ENCODE results near the gene SLC9C2. TPM values are rescaled to one million over a fixed set of nuclear protein-coding genes. Genes with fewer than 3 reads are reported as not detected.
"Not testable (repeated sequence)": the region's sequence is repeated elsewhere in the genome, so short reads cannot be mapped to it uniquely, and the experiment has no call there.

The SLC9C2 gene
- total RNA-seq, 2 donors from 2014 or later: not detected

DNA sequence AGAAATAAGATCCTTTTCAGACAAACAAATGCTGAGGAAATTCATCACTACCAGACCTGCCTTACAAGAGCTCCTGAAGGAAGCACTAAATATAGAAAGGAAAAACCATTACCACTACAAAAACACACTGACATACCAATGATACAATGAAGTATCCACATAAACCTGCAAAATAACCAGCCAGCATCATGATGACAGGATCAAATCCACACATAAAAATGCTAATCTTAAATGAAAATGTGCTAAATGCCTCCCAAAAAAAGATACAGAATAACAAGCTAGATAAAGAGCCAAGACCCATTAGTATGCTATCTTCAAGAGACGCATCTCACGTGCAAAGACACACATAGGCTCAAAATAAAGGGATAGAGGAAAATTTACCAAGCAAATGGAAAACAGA, 140.2 kb downstream of the SLC9C2 start:
- not testable (repeated sequence) for DNase-seq (ENCODE audit: low spot score); H3K4me3 Mint-ChIP-seq; H3K27me3 Mint-ChIP-seq; ATAC-seq; H3K27ac Mint-ChIP-seq
- Mint-ChIP-seq H3K9me3 (peaks cover 16% of the 10 kb centered on the region), H3K4me1 (ENCODE audit: low read depth in 2 of 2) (peaks cover 17 to 31% of the 10 kb centered on the region in 2 donors), H3K36me3 (peaks cover 50% of the 10 kb centered on the region)

DNA sequence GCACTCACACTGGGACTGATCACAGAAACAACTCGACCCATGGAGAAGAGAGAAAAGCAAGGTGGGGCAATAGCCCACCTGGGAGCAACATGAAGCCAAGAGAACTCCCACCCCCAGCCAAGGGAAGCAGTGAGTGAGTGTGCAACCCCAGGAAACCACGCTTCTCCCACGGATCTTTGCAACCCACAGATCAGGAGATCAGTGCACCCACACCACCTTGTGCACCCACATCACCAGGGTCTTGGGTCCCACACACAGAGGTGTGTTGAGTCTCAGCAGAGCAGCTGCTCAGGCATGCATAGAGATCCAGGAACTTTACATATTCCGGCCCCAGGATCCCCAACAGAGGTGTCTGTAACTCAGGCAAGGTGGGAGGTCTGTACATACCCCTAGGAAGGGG, 143.0 kb downstream of the SLC9C2 start:
- H3K36me3 Mint-ChIP-seq: peaks cover 40% of the 10 kb centered on the region
- no peak overlapping the region for H3K4me3 Mint-ChIP-seq
- H3K9me3 Mint-ChIP-seq: peaks cover 11% of the 10 kb centered on the region
- ATAC-seq (no peak), DNase-seq (ENCODE audit: low spot score) (no peak)
- peaks cover 24 to 38% of the 10 kb centered on the region in 2 donors for H3K4me1 Mint-ChIP-seq (ENCODE audit: low read depth in 2 of 2)
- no peak overlapping the region for H3K27ac Mint-ChIP-seq
- no peaks in the 10 kb centered on the region for H3K27me3 Mint-ChIP-seq

DNA sequence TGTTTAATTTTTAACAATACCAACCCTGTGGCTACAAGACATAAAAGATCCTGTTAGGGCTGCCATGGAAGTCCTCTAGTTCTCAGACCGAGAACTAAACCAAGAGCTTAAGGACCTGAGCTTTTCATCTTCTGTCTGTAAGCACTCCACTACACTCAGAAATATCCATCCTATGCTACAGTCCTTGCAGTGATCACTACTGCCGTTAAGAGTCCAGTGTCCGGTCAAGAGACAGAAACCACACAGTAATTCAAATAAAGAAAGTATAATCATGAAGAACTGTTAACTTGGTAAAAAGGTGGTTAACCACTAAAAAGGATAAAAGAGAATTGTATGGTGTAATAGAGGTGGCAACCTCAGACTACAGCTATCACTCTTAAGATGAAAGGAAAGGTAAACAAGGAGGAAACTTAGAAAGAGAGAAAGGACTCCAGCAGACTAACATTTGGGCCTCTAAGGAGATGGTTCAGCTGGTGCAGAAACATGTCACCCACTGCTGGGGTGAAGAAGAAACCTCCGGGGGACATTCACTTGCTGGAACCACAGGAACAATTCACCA, 147.8 kb downstream of the SLC9C2 start:
- ATAC-seq: peak; percentile 90 to 93
- Mint-ChIP-seq H3K4me1 (ENCODE audit: low read depth in 2 of 2) (peaks cover 20 to 25% of the 10 kb centered on the region in 2 donors), H3K4me3 (peak overlapping the region; percentile 36)

DNA sequence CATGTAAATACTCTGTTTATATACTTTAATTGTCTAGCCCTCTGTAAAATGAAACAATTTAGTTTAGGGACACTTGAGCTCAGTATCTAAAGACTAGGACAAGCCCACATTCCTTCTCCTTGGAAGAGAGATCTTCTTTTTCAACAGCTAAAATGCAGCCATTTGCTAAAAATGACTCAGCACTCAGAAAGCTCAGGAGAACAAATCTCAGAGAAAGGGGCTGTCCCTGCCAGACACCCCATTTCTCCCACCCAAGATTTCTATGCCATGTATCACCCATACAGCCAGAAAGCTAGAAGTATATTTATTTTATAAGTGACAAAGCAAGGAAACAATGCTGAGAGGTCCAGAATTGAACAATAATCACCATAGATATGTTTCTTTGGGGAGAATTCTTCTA, 148.9 kb downstream of the SLC9C2 start:
- Mint-ChIP-seq H3K27ac (no peak overlapping the region), H3K4me1 (ENCODE audit: low read depth in 2 of 2) (peaks cover 17 to 25% of the 10 kb centered on the region in 2 donors), H3K4me3 (no peak overlapping the region), H3K27me3 (no peaks in the 10 kb centered on the region), H3K9me3 (no peaks in the 10 kb centered on the region), H3K36me3 (peaks cover 13% of the 10 kb centered on the region)
- ATAC-seq (no peak), DNase-seq (ENCODE audit: low spot score) (no peak)

More for the DNA sequence above, 147.8 kb downstream of the SLC9C2 start:
- no peaks in the 10 kb centered on the region for H3K27me3 Mint-ChIP-seq
- no peaks in the 10 kb centered on the region for H3K9me3 Mint-ChIP-seq
- H3K27ac Mint-ChIP-seq: peak overlapping the region in 1 of 2 donors; percentile 47
- H3K36me3 Mint-ChIP-seq: peaks cover 8% of the 10 kb centered on the region
- no peak for DNase-seq (ENCODE audit: low spot score)

DNA sequence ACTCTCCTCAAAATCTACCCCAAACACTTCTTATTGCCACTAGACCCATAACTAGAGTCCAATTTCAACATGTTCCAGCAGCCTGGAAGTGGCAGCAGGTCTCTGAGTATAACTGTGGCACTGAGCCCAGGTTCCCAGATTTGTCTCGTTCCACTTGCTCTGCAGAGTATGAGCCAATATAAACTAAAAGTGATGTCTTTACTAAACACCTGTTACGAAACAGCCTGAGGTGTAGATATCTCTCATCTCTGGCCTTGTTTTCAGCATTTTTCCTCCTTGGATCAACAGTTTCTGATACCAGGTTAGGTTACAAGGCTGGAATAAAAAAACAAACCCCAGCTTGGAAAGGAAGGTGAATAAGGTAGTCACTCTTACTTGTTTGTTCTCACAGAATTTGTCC, 150.9 kb downstream of the SLC9C2 start:
- peaks cover 17 to 19% of the 10 kb centered on the region in 2 donors for H3K4me1 Mint-ChIP-seq (ENCODE audit: low read depth in 2 of 2)
- no peak for DNase-seq (ENCODE audit: low spot score)
- no peaks in the 10 kb centered on the region for H3K9me3 Mint-ChIP-seq
- H3K27me3 Mint-ChIP-seq: no peaks in the 10 kb centered on the region
- peaks cover 19% of the 10 kb centered on the region for H3K36me3 Mint-ChIP-seq
- no peak overlapping the region for H3K27ac Mint-ChIP-seq
- H3K4me3 Mint-ChIP-seq: no peak overlapping the region
- ATAC-seq: no peak

Other genes starting within 250 kb of the SLC9C2 start
- 100 to 1,000 TPM; 119 to 155 TPM for gene PRDX6, start 125.7 kb downstream of the SLC9C2 start, total RNA-seq
- not detected for gene TEX50, start 32.3 kb upstream of the SLC9C2 start, total RNA-seq
- gene ANKRD45, start 66.8 kb upstream of the SLC9C2 start, total RNA-seq: not detected
- 10 to 100 TPM; 23.6 to 32.5 TPM for gene KLHL20, start 111.9 kb upstream of the SLC9C2 start, total RNA-seq
- 10 to 100 TPM; 27.8 to 40.9 TPM for gene DARS2, start 221.6 kb upstream of the SLC9C2 start, total RNA-seq
- 10 to 100 TPM; 23.4 to 38.7 TPM for gene CENPL, start 221.8 kb upstream of the SLC9C2 start, total RNA-seq

Measured in natural killer cell treated with Interleukin-12 subunit alpha and Interleukin-12 subunit beta and Interleukin-15 and Interleukin-18, amount 100 ng/mL, for 72 hours (primary cell).